Right atrium auricular region (tissue), 2 donors: ENCODE results near the gene MAN1A2. TPM values are rescaled to one million over a fixed set of nuclear protein-coding genes. Genes with fewer than 3 reads are reported as not detected.

Source experiments
- DNase-seq: peaks from one replicate; pipeline ENCODE4 v3.0.0-alpha.2; 2019; ENCODE audit warnings: low spot score
- H3K27ac ChIP-seq, 2 donors: fragments of 200-600 bp; sonication (generic); 1 replicate in 1 of 2; 2 replicates in 1 of 2; pipeline ENCODE4 v1.5.1; 2016 to 2019
- H3K27me3 ChIP-seq, 2 donors: fragments of 200-600 bp; sonication (generic); one replicate each; pipeline versions ENCODE4 v1.5.1 to v1.6.0; 2017 to 2019
- H3K36me3 ChIP-seq: fragments of 200-600 bp; sonication (generic); one replicate; pipeline ENCODE4 v1.5.1; 2016
- H3K4me1 ChIP-seq, 2 donors: fragments of 200-600 bp; sonication (generic); one replicate each; pipeline versions ENCODE4 v1.5.1 to v1.6.0; 2017 to 2019
- H3K4me3 ChIP-seq, 2 donors: fragments of 200-600 bp; sonication (generic); 1 replicate in 1 of 2; 2 replicates in 1 of 2; pipeline ENCODE4 v1.5.1; 2017 to 2019; ENCODE audit warnings: mild to moderate bottlenecking in 1 of 2, moderate library complexity in 1 of 2
- H3K9me3 ChIP-seq, 2 donors: fragments of 200-600 bp; sonication (generic); one replicate each; pipeline ENCODE4 v1.5.1; 2019
- CTCF ChIP-seq, 2 donors: fragments of 200-600 bp; sonication (generic); IDR thresholded peaks; one replicate each; pipeline ENCODE4 v1.5.1; 2019; ENCODE audit warnings: antibody characterized with exemption in 2 of 2
- total RNA-seq, 2 donors: library from RNA; depleted of rRNA; stranded (reverse); fragments of >200 nt; gene quantifications; one replicate each; pipeline ENCODE4 v1.1.0, GENCODE V29; 2016

Gene MAN1A2
- total RNA-seq, 2 donors from 2014 or later, result 26.7 to 52.7 TPM

DNA sequence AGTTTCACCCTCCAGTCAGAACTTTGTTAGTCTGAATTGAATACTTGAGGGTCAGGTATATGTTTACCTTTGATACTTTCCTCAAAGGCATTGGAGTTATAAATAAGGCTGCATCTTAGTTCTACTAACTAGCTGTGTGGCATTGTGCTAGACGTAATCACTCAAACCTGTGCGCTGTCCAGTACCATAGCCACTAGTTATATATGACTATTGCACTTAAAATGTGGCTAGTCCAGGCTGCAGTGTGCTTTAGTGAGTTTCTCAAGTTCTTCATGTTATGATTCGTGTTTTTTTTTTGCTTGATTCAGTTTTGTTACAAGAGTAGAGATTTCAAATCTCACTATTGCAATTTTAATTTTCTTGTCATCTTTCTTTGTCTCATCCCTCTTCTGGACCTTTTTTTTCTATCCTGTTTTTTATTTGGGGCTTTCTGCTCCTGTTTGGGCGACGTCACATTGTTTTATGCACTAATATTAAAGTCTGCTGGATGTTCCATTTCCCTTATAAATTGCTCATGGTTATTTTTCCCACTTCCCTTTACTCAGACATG, 5.7 kb downstream of the MAN1A2 start:
- H3K4me1 ChIP-seq, result peaks cover 0 to 48% of the 10 kb centered on the region in 2 donors

GRCh38 chr1:117373932-117374331, 6.7 kb downstream of the MAN1A2 start:
- no peaks in the 10 kb centered on the region for H3K36me3 ChIP-seq
- no peak for DNase-seq
- no peak for TF ChIP-seq CTCF (IDR thresholded peaks at IDR 0.05)
- H3K9me3 ChIP-seq, result no peaks in the 10 kb centered on the region
- no peaks in the 10 kb centered on the region for H3K27me3 ChIP-seq
- no peak overlapping the region for H3K27ac ChIP-seq
- H3K4me3 ChIP-seq, result no peak overlapping the region
- peaks cover 0 to 40% of the 10 kb centered on the region in 2 donors for H3K4me1 ChIP-seq

More for the DNA sequence above, 5.7 kb downstream of the MAN1A2 start:
- H3K36me3 ChIP-seq, result no peaks in the 10 kb centered on the region
- no peak overlapping the region for H3K27ac ChIP-seq
- H3K4me3 ChIP-seq, result no peak overlapping the region
- no peaks in the 10 kb centered on the region for H3K27me3 ChIP-seq
- no peaks in the 10 kb centered on the region for H3K9me3 ChIP-seq
- TF ChIP-seq CTCF (IDR thresholded peaks at IDR 0.05), result no peak
- no peak for DNase-seq

GRCh38 chr1:117375327-117375726, 8.1 kb downstream of the MAN1A2 start:
- peaks cover 0 to 32% of the 10 kb centered on the region in 2 donors for H3K4me1 ChIP-seq

DNA sequence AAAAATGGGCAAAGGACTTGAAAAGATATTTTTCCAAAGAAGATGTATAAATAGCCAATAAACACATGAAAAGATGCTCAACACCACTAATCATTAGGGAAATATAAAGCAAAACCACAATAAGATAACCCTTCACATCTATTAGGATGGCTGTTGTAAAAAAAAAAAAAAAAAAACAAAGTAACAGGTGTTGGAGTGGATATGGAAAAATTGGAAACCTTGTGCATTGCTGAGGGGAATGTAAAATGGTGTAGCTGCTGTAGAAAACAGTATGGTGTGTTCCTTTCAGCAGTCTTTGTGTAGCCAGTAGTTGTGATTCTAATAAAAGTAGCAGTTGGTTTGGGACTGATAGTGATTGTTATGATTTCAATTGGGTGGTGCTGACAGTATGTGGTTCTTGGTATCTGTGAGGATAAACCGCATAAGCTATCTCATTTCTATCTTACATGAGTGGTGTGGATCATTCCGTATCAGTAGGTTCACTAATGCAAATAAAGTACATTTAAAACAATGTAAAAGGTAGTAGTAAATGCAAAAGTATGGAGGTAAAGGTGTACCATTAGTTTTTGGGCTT, 19.9 kb downstream of the MAN1A2 start:
- peaks cover 0 to 21% of the 10 kb centered on the region in 2 donors for H3K4me1 ChIP-seq
- no peak for DNase-seq
- H3K4me3 ChIP-seq, result no peak overlapping the region
- no peaks in the 10 kb centered on the region for H3K36me3 ChIP-seq
- H3K9me3 ChIP-seq, result peaks cover 0 to 18% of the 10 kb centered on the region in 2 donors
- no peak for TF ChIP-seq CTCF (IDR thresholded peaks at IDR 0.05)
- H3K27ac ChIP-seq, result no peak overlapping the region
- H3K27me3 ChIP-seq, result no peaks in the 10 kb centered on the region

More at GRCh38 chr1:117375327-117375726, 8.1 kb downstream of the MAN1A2 start:
- Histone ChIP-seq H3K9me3 (no peaks in the 10 kb centered on the region), H3K27me3 (no peaks in the 10 kb centered on the region), H3K27ac (no peak overlapping the region), H3K36me3 (no peaks in the 10 kb centered on the region), H3K4me3 (no peak overlapping the region)
- TF ChIP-seq CTCF (IDR thresholded peaks at IDR 0.05), result no peak
- DNase-seq, result no peak

DNA sequence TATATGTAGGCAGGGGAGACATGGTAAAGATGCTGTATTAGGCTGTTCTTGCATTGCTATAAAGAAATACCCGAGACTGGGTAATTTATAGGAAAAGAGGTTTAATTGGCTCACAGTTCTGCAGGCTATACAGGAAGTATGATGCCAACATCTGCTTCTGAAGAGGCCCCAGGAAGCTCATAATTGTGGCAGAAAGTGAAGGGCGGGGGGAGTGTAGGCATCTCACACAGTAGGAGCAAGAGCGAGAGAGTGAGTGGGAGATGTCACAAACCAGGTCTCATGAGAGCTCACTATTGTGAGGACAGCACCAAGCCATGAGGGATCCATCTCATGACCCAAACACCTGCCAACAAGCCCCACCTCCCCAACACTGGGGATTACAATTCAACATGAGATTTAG, 21.1 kb downstream of the MAN1A2 start:
- Histone ChIP-seq H3K4me1 (peaks cover 0 to 33% of the 10 kb centered on the region in 2 donors), H3K36me3 (no peaks in the 10 kb centered on the region)
- DNase-seq, result no peak

More for the DNA sequence above, 21.1 kb downstream of the MAN1A2 start:
- Histone ChIP-seq H3K27me3 (no peaks in the 10 kb centered on the region), H3K9me3 (peaks cover 0 to 14% of the 10 kb centered on the region in 2 donors), H3K27ac (no peak overlapping the region), H3K4me3 (no peak overlapping the region)
- no peak for TF ChIP-seq CTCF (IDR thresholded peaks at IDR 0.05)
